DND-41 (cell line): ENCODE data around the gene POMGNT1.

ENCODE experiments used
- CTCF ChIP-seq: IDR thresholded peaks from 2 replicates; pipeline ENCODE4 v1.5.1; 2012; ENCODE audit warnings: borderline replicate concordance, low read length, moderate library complexity, mild to moderate bottlenecking; ENCODE audit not compliant: poor library complexity, severe bottlenecking; ENCODE audit errors: extremely low read depth
- EZH2 ChIP-seq: IDR thresholded peaks from 3 replicates; pipeline ENCODE4 v1.6.1; 2012; ENCODE audit warnings: borderline replicate concordance, low read depth, mild to moderate bottlenecking, moderate library complexity, low read length, inconsistent platforms; ENCODE audit not compliant: severe bottlenecking

GRCh38 chr1:46169811-46170454, 28.3 kb downstream of the POMGNT1 start:
- no peak for TF ChIP-seq CTCF
- TF ChIP-seq EZH2: no peak
